MV-4-11 (cell line): ENCODE data around the gene C1orf87.
"Not testable (repeated sequence)": the region's sequence is repeated elsewhere in the genome, so short reads cannot be mapped to it uniquely, and the experiment has no call there.

Source experiments
- DNase-seq: peaks from one replicate; lab custom pipeline; 2025; lab: John Stamatoyannopoulos, UW

C1orf87 gene

GRCh38 chr1:59992040-59992820 is 81.3 kb downstream of the C1orf87 start:
- no peak for DNase-seq

- DNase-seq = no peak
These were observed 83.1 kb downstream of the C1orf87 start for GRCh38 chr1:59990470-59990869.

- DNase-seq = no peak
These were observed 86.9 kb downstream of the C1orf87 start for GRCh38 chr1:59986516-59987310.

DNA sequence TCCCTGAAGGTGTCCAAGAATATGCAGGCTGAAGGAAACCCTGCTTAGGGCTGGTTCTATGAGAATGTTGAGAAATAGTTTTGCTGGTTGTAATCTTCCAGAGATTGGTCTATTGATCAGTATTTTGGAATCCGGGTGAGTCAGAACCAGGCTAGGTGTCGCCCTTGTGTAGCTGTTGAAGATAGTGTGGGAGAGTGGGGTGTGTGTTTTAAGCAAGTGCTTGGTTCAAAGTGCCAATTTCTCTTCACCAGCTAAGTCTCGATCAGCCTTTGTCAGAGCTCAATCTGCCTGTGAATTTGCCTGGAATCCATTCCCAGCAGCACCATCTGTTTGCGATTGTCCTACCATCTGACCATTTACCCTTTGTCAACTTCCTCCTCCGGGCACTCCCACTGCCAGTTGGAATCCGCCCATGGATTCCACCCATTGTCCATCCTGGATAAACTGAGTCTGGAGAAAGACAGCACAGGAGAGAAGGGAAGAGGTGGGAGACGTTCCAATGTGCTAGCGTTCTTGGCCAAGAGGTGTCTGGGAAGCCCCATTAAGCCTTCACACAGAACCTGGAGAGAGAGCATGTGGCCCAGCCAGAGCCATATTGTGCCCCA is 87.6 kb downstream of the C1orf87 start:
- no peak for DNase-seq

DNA sequence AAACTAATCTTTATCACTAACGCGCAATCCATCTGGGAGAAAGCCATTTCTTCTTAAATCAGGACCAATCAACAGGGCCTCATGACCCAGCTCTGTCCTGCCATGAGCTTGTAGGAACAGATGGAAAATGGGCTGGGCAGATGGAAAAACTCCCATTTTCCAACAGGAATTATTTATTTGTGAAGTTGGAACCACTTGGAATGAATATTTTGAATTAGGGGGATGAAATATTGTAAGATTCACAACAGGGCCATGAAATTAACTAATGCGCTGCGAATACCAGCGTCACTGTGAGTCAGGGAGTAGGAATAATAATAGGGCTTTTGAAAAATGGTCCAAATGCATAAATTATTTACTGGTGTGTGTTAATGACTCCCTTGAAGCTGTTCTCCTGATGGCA is 93.9 kb downstream of the C1orf87 start:
- no peak for DNase-seq

GRCh38 chr1:59978511-59978910 is 95.1 kb downstream of the C1orf87 start:
- no peak for DNase-seq

DNA sequence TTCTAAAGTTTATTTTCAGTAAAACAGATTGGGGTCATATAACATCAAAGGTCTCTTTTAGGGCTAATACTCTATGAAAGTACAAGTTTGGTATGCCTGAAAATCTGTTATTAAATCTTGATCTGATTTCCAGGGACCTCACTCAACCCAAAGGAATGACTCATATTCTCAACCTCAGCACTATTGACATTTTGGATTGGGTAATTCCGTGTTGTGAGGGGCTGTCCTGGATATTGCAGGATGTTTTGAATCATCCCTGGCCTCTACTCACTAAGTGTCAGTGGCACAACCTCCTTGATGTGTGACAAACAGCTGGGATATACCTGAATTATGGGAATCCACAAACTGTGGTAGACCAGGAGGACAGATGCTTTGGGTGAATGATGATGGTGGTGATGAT is 95.5 kb downstream of the C1orf87 start:
- DNase-seq = no peak

DNA sequence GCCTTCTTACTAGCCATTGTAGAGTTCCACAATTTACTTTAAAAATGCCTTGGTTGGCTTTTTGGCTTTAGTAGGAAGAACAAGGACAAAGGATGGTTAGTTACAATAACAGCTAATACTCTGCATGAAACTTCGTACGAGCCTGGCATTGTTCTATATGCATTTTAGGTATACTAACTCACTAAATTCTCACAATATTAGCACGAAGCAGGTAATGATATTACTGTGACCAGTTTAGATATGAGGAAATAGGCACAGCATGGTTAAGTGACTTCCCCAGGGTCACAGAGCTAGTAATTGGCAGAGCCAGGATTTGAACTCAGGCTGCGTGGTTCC is 96.5 kb downstream of the C1orf87 start:
- no peak for DNase-seq

DNA sequence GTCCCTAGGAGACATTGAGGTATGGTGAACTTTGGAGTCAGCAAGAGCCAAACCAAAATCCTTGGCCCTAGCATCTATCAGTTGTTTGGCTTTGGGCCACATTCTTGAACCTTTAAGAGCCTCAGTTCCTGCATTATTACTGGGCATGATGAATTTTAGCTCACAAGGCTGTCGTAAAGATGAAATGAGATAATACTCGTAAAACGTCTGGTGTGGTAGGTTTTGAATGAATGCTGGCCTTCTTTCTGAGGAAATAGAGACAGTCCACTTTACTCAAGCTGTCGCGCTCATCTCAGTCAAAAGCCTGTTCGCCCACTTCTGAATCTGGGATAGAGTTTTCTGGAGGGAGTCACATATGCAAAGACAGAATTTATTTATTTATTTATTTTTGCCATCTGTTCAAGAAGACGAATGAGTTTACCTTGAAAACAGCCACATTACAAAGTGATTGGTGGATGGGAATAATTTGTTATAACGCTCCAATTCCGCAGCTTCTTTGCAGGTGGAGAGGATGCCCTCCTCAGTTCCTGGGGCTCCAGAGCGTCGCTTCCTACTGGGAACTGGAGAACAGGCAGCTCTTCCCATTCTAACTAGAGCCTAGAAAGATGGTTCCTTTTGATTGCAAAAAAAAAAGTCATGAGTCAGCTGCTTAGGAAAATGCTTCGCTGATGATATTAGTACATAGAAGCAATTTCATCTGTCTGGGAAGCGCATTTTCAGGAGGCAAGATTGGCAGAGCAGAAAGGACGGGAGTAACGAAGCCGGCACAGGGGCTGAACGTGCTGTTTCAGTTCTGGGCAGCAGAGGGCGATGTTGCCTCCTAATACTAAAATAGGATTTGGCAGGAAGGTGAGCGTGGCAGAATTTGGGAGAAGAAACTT is 97.1 kb downstream of the C1orf87 start:
- DNase-seq = peak; percentile 21

GRCh38 chr1:59973719-59974118 is 99.9 kb downstream of the C1orf87 start:
- DNase-seq = no peak

- DNase-seq = no peak
These were observed 101.2 kb downstream of the C1orf87 start for GRCh38 chr1:59972216-59972927.

DNA sequence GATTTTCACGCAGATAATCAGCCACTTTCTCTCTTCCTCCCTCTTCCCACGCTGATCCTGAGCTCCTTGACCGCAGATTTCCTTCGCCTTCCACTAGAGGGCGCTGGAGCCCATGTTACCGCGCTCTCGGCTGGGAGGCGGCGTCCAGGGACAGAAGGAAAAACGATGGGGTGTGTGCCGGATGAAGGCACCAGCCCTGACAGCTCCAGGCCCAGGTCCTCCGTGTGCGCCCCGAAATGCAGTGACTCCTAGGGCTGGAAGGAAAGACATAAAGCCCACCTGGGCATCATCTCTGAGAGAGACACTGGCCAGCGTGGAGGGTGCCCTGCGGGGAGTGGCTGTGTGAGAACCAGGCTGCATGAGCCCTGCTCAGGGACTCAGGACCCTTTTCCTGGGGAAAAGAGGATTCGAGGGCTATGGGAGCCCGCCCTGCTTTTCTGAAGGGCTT is 102.1 kb downstream of the C1orf87 start:
- peak; percentile 40 for DNase-seq

GRCh38 chr1:59969542-59970175 is 103.9 kb downstream of the C1orf87 start:
- not testable (repeated sequence) for DNase-seq

- not testable (repeated sequence) for DNase-seq
These were observed 104.8 kb downstream of the C1orf87 start for GRCh38 chr1:59968746-59969145.

DNA sequence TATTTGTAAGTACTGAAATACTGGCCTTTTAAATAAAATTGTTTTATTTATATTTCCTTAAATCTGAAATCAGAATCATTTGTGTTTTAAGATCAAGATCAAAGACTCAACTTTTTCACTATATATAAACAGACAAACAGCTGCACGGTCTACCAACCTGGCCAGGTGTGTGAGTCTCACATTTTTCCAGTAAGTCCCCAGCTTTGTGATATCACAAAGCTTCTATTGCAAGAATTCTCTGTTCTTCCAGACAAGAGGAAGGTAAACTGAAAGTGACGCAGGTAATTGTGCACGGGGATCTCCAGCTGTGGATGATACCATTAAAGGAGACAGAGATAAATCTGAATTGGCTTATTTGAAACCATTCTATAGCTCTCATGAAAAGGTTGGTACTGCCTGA is 105.8 kb downstream of the C1orf87 start:
- DNase-seq = no peak

DNA sequence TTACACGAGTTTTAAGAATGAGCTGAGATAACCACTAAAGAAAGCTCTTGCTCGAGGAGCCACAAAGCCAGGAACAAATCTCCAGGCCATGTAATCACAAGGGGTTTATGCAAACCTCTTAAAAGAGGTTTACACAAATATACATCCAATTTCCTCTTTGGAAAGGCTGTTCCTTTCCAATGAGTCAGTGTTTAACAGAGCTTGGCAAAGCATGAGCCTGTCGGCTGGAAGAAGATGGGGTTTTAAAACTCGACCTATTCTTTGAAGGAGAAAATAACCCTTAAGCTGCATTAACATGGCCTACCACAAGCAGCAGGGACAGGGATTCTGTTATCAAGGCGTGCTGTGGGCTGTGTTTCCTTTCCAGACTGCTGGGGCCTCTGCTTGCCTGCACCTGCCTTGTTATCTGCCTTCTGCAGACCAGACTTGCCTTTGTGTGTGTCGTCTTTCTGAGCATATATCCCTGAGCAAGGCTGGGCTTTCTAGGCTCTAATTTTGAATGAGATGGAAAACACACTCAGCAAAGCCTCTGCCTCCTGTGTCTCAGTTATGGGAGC is 106.4 kb downstream of the C1orf87 start:
- no peak for DNase-seq

- no peak for DNase-seq
These were observed 121.5 kb downstream of the C1orf87 start for GRCh38 chr1:59952065-59952464.

GRCh38 chr1:59949648-59950047 is 123.9 kb downstream of the C1orf87 start:
- DNase-seq = no peak

GRCh38 chr1:59948990-59949389 is 124.6 kb downstream of the C1orf87 start:
- DNase-seq = no peak
